Measurements from ENCODE around the gene GAB3.
"Not testable (repeated sequence)": the region's sequence is repeated elsewhere in the genome, so short reads cannot be mapped to it uniquely, and the experiment has no call there.

GAB3 gene

GRCh38 chrX:154653048-154653401 is 97.9 kb downstream of the GAB3 start:
- H3K4me3 ChIP-seq, result no peak overlapping the region
- TF ChIP-seq Cebpa-rat (IDR thresholded peaks at IDR 0.05), result no peak
- H4K20me1 ChIP-seq, result no peaks in the 10 kb centered on the region
- H3K4me1 ChIP-seq, result peaks cover 25% of the 10 kb centered on the region
- H3K9ac ChIP-seq, result no peak overlapping the region
- H3K4me2 ChIP-seq, result no peak overlapping the region
- H3K36me3 ChIP-seq, result no peaks in the 10 kb centered on the region
- H3K9me3 ChIP-seq, result 0 out of 2 replicates have a peak, but pooled peaks cover 15% of the 10 kb centered on the region
- H3K27me3 ChIP-seq, result peaks cover 27% of the 10 kb centered on the region
- H3K27ac ChIP-seq, result no peak overlapping the region

DNA sequence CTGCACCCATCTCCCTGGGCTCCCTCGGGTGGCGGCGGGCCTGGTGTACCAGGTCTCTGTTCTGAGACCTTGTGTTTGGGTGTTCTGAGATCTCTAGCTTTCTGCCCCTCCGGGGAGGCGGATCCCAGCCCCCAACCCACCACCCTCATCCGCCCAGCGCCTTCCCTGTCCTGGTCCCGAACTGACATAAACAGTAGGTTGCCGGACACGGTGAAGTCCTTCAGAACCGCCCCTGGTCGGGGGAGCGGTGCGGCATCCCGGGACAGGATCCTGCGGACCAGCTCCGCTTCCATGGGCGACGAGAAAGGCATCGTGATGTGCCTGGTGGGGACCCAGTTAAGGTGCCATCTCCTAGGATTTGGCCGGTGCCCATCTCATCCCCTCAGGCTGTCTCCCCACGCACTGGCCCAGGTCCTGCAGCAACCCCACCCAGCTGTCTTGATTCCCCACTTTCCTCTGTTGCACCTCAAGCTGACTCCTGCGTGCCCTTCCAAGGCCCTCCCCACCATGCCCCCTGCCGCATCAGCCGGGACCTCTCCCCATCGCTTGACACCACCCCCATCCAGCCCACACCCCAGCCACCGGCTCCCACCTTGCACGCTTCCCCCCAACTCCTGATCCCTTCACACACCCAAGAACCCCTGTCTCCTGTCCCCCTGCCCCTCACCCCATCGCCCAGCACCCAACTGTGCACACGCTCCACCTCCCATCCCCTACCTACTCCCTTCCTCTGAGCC is 98.4 kb downstream of the GAB3 start:
- no peak overlapping the region for H3K9ac ChIP-seq
- H3K36me3 ChIP-seq, result no peaks in the 10 kb centered on the region
- 0 out of 2 replicates have a peak, but pooled peaks cover 12% of the 10 kb centered on the region for H3K9me3 ChIP-seq
- no peak overlapping the region for H3K27ac ChIP-seq
- H3K27me3 ChIP-seq, result peaks cover 23% of the 10 kb centered on the region
- H4K20me1 ChIP-seq, result no peaks in the 10 kb centered on the region
- no peak for TF ChIP-seq Cebpa-rat (IDR thresholded peaks at IDR 0.05)
- peaks cover 25% of the 10 kb centered on the region for H3K4me1 ChIP-seq
- H3K4me3 ChIP-seq, result no peak overlapping the region
- no peak overlapping the region for H3K4me2 ChIP-seq

- Histone ChIP-seq H3K36me3 (no peaks in the 10 kb centered on the region), H3K9ac (no peak overlapping the region), H3K27ac (no peak overlapping the region), H3K4me2 (peak overlapping the region; percentile 70), H3K9me3 (0 out of 2 replicates have a peak, but pooled peaks cover 12% of the 10 kb centered on the region), H3K4me3 (no peak overlapping the region), H4K20me1 (no peaks in the 10 kb centered on the region), H3K27me3 (peaks cover 16% of the 10 kb centered on the region), H3K4me1 (peaks cover 25% of the 10 kb centered on the region)
- TF ChIP-seq Cebpa-rat (IDR thresholded peaks at IDR 0.05), result no peak
Measured at GRCh38 chrX:154650221-154650510, 100.7 kb downstream of the GAB3 start.

GRCh38 chrX:154649503-154650220 is 101.2 kb downstream of the GAB3 start:
- Histone ChIP-seq H3K36me3 (no peaks in the 10 kb centered on the region), H3K4me2 (peak overlapping the region; percentile 70), H3K4me3 (no peak overlapping the region), H3K9ac (peak overlapping the region; percentile 19; the same call in 1 of the 2 replicates), H3K9me3 (0 out of 2 replicates have a peak, but pooled peaks cover 8% of the 10 kb centered on the region), H3K27me3 (peaks cover 15% of the 10 kb centered on the region), H3K27ac (0 out of 2 replicates have a peak overlapping the region, but pooled peaks have one; percentile 6), H4K20me1 (no peaks in the 10 kb centered on the region), H3K4me1 (peaks cover 22% of the 10 kb centered on the region)
- no peak for TF ChIP-seq Cebpa-rat (IDR thresholded peaks at IDR 0.05)

GRCh38 chrX:154648931-154649330 is 101.9 kb downstream of the GAB3 start:
- Histone ChIP-seq H3K4me1 (peaks cover 19% of the 10 kb centered on the region), H4K20me1 (no peaks in the 10 kb centered on the region), H3K36me3 (no peaks in the 10 kb centered on the region), H3K4me2 (peak overlapping the region; percentile 70), H3K9me3 (0 out of 2 replicates have a peak, but pooled peaks cover 3% of the 10 kb centered on the region), H3K27me3 (peaks cover 15% of the 10 kb centered on the region), H3K9ac (peak overlapping the region; percentile 19; the same call in 1 of the 2 replicates), H3K27ac (no peak overlapping the region), H3K4me3 (no peak overlapping the region)
- no peak for TF ChIP-seq Cebpa-rat (IDR thresholded peaks at IDR 0.05)

GRCh38 chrX:154645745-154646378 is 105.0 kb downstream of the GAB3 start:
- peaks cover 19% of the 10 kb centered on the region for H3K4me1 ChIP-seq
- not testable (repeated sequence) for H3K4me2 ChIP-seq, H4K20me1 ChIP-seq, H3K9ac ChIP-seq, H3K9me3 ChIP-seq, H3K36me3 ChIP-seq, H3K4me3 ChIP-seq, H3K27ac ChIP-seq
- peaks cover 15% of the 10 kb centered on the region for H3K27me3 ChIP-seq

DNA sequence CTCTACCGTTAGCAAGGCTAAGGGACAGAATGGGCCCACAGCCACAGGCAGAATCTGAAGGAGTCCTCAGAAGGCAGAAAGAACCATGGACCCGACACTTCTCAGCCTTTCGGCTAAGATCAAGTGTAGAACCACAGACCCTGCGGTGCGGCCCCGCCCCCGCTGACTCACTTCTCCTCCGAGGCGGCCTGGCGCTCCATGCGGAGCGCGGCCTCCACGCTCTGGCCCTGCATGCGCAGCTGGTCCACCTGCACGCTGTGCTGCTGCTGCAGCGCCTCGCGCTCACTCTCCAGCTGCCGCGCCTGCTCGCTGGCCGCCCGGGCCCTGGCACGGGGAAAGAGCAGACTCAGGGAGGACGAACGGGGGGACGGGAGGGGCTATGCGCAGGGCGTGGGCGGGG is 107.2 kb downstream of the GAB3 start:
- not testable (repeated sequence) for H3K4me1 ChIP-seq, H3K4me2 ChIP-seq, H3K27ac ChIP-seq, H3K9me3 ChIP-seq, H3K36me3 ChIP-seq, H4K20me1 ChIP-seq, H3K4me3 ChIP-seq, H3K9ac ChIP-seq, H3K27me3 ChIP-seq

DNA sequence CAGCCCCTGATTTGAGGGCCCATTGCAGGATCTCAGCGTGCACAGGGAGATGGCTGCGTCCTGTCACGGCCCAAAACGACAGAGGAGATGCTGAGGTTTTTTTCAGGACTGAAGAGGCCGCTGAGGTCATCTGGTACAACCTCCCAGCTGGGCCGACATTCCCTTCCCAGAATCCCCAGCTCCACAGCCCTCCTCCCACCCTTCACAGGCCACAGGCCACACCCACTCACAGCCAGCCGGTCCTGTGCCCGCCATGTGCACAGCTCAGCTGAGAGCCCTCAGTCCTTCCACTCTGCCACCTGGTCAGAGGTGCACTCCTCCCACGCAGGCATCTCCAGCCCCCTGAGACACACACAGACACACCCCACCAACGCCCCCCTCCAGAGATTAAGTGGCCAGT is 109.1 kb downstream of the GAB3 start:
- not testable (repeated sequence) for H3K4me1 ChIP-seq, H3K4me2 ChIP-seq, H4K20me1 ChIP-seq, H3K9me3 ChIP-seq, H3K4me3 ChIP-seq, H3K27ac ChIP-seq, H3K27me3 ChIP-seq, H3K9ac ChIP-seq, H3K36me3 ChIP-seq

GRCh38 chrX:154633661-154634060 is 117.2 kb downstream of the GAB3 start:
- H3K9me3 ChIP-seq, H3K4me1 ChIP-seq, H3K4me3 ChIP-seq, H3K36me3 ChIP-seq, H3K27ac ChIP-seq, H4K20me1 ChIP-seq, H3K4me2 ChIP-seq, H3K27me3 ChIP-seq, H3K9ac ChIP-seq: not testable (repeated sequence)

DNA sequence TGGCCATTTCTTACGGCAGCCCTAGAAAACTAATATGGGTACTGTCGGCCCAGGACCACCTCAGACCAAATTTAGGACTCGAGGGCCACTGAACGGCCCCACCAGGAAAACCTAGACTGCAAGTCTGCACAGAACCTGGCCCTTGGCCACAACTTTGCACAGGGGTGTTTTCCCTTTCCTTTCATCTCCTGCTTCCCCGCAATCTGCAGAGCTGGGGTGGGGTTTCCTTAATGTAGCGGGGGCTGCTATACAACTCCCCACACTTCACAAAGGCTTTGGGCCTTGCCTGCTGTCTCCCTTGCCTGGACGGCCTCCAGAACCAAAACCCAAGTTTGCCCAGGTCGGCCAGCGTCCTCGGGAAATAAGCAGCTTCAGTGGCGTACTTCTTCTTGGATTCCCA is 119.9 kb downstream of the GAB3 start:
- H3K36me3 ChIP-seq, H3K27ac ChIP-seq, H3K4me3 ChIP-seq, H4K20me1 ChIP-seq, H3K9ac ChIP-seq, H3K27me3 ChIP-seq, H3K4me2 ChIP-seq, H3K4me1 ChIP-seq, H3K9me3 ChIP-seq: not testable (repeated sequence)

GRCh38 chrX:154628960-154629359 is 121.9 kb downstream of the GAB3 start:
- not testable (repeated sequence) for H3K9ac ChIP-seq, H3K27ac ChIP-seq, H4K20me1 ChIP-seq, H3K9me3 ChIP-seq, H3K4me2 ChIP-seq, H3K4me1 ChIP-seq, H3K36me3 ChIP-seq, H3K4me3 ChIP-seq, H3K27me3 ChIP-seq
